ENCODE results near the gene PLXDC2. TPM values are rescaled to one million over a fixed set of nuclear protein-coding genes. Genes with fewer than 3 reads are reported as not detected.

Gene PLXDC2
- total RNA-seq, 1 donor = 3.2 TPM

- no peak overlapping the region for H3K4me3 ChIP-seq (ENCODE audit: low read depth, low read length)
- DNase-seq (ENCODE audit: low read depth) = no peak
- TF ChIP-seq, protein P1, sequence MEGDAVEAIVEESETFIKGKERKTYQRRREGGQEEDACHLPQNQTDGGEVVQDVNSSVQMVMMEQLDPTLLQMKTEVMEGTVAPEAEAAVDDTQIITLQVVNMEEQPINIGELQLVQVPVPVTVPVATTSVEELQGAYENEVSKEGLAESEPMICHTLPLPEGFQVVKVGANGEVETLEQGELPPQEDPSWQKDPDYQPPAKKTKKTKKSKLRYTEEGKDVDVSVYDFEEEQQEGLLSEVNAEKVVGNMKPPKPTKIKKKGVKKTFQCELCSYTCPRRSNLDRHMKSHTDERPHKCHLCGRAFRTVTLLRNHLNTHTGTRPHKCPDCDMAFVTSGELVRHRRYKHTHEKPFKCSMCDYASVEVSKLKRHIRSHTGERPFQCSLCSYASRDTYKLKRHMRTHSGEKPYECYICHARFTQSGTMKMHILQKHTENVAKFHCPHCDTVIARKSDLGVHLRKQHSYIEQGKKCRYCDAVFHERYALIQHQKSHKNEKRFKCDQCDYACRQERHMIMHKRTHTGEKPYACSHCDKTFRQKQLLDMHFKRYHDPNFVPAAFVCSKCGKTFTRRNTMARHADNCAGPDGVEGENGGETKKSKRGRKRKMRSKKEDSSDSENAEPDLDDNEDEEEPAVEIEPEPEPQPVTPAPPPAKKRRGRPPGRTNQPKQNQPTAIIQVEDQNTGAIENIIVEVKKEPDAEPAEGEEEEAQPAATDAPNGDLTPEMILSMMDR (IDR thresholded peaks at IDR 0.05; ENCODE audit: insufficient read depth, low read length) = no peak
Observed at GRCh38 chr10:19782430-19783089, 33.7 kb upstream of the PLXDC2 start.

DNA sequence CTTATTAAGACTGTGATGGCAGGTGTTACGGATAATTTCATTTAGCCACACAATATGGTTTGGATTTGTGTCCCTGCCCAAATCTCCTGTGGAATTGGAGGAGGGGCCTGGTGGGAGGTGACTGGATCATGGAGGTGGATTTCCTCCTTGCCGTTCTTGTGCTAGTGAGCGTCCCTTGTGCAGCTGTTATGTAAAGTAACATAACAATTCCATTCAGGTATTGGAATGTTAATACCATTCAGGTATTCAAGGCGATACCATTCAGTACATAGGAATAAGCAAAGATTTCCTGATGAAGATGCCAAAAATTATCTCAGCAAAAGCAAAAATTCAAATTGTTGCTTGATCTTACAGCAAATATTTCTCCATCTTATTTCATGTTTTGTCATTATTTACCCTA, 32.5 kb upstream of the PLXDC2 start:
- no peak for DNase-seq (ENCODE audit: low read depth)
- no peak overlapping the region for H3K4me3 ChIP-seq (ENCODE audit: low read depth, low read length)
- TF ChIP-seq, protein P1 (IDR thresholded peaks at IDR 0.05; ENCODE audit: insufficient read depth, low read length) = no peak

DNA sequence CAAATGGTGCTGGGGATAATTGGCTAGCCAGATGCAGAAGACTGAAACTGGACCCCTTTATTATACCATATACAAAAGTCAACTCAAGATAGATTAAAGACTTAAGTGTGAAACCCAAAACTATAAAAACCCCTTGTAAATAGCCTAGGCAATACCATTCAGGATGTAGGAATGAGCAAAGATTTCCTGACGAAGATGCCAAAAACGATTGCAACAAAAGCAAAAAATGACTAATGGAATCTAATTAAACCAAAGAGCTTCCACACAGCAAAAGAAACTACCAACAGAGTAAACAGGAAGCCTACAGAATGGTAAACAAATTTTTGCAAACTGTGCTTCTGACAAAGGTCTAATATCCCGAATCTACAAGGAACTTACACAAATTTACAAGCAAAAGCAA, 30.9 kb upstream of the PLXDC2 start:
- TF ChIP-seq, protein P1 (IDR thresholded peaks at IDR 0.05; ENCODE audit: insufficient read depth, low read length) = no peak

DNA sequence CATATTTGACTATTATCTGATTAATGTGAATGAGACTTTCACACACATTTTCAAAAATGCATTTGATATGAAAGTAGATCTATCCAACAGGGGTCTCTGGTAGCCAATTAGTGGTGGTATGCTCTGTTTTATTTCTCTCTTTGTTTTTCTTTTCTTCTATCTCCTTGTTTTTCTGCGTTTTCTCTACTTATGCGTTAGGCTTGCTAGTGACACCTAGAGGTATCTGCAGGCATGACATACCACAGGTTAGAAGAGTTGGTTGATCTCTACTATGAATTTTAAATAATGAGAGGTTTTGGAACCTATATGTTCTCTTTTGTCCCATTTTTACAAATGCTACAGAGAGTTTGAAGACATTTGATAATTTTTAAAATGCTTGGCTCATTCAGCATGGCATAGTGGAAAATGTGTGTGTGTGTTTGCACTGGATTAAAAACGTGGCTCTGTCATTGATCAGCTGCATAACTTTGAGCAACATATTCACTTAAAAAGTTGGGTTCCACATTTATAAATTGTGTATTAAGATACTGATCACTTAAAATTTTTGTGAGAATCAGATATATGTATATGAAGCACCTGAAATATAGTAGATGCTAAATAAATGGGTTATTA, 28.1 kb upstream of the PLXDC2 start:
- TF ChIP-seq, protein P1 (IDR thresholded peaks at IDR 0.05; ENCODE audit: insufficient read depth, low read length) = peak; percentile 95
- H3K4me3 ChIP-seq (ENCODE audit: low read depth, low read length) = no peak overlapping the region
- peak; percentile 74 for DNase-seq (ENCODE audit: low read depth)

More for the DNA sequence above, 30.9 kb upstream of the PLXDC2 start:
- no peak for DNase-seq (ENCODE audit: low read depth)
- H3K4me3 ChIP-seq (ENCODE audit: low read depth, low read length) = no peak overlapping the region

DNA sequence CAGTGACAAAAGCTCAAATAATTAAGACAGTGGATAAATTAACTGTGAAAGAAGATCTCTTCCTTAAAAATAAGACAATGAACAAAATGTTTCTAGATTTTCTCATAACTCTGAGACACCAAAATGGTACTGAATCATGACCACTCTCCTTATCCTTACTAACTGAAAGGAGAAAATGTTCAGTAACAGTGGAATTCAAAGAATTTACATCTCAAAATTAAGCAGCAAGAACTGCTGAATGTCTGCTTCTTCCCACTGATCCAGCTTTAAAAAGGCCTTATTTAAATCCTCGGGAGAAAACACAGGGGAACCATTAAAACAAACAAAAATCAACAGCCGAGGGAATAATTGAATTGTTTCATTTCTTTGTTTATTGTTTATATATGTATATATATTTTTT, 27.3 kb upstream of the PLXDC2 start:
- H3K4me3 ChIP-seq (ENCODE audit: low read depth, low read length) = no peak overlapping the region
- TF ChIP-seq, protein P1 (IDR thresholded peaks at IDR 0.05; ENCODE audit: insufficient read depth, low read length) = no peak
- DNase-seq (ENCODE audit: low read depth) = no peak

- TF ChIP-seq, protein P1 (IDR thresholded peaks at IDR 0.05; ENCODE audit: insufficient read depth, low read length) = no peak
- DNase-seq (ENCODE audit: low read depth) = no peak
- H3K4me3 ChIP-seq (ENCODE audit: low read depth, low read length) = no peak overlapping the region
Observed at GRCh38 chr10:19789607-19790006, 26.6 kb upstream of the PLXDC2 start.

Measured in fibroblast of the aortic adventitia (primary cell).